Fibroblast of skin of right quadriceps (primary cell): ENCODE data around the gene TRAPPC1.
A peak's percentile ranks its signal among the peaks of the same experiment; 100 is the strongest.
"Not testable (repeated sequence)": the region's sequence is repeated elsewhere in the genome, so short reads cannot be mapped to it uniquely, and the experiment has no call there.

Experiments
- DNase-seq: peaks from one replicate; pipeline ENCODE4 v3.0.0-alpha.2; 2013

The TRAPPC1 gene

GRCh38 chr17:7931709-7932482, at the start of gene TRAPPC1, which contains the start of gene CNTROB:
Gene TRAPPC1 (minus strand): TSS chr17:7931946. CDS start chr17:7931829, 117 bp downstream.
Gene CNTROB (plus strand): TSS chr17:7932206. CDS start chr17:7933080, 874 bp downstream.
- peak; percentile 99 for DNase-seq

GRCh38 chr17:7977805-7978204, 46.1 kb upstream of the TRAPPC1 start:
- DNase-seq = no peak

- no peak for DNase-seq
Observed at GRCh38 chr17:7977039-7977438, 45.3 kb upstream of the TRAPPC1 start.

- DNase-seq = no peak
Observed at GRCh38 chr17:7974638-7975131, 42.9 kb upstream of the TRAPPC1 start.

- DNase-seq = no peak
Observed at GRCh38 chr17:7972131-7972785, 40.5 kb upstream of the TRAPPC1 start.

- DNase-seq = no peak
Observed at GRCh38 chr17:7971651-7972050, 39.9 kb upstream of the TRAPPC1 start.

- no peak for DNase-seq
Observed at GRCh38 chr17:7969433-7969832, 37.7 kb upstream of the TRAPPC1 start.

- no peak for DNase-seq
Observed at GRCh38 chr17:7967751-7968150, 36.0 kb upstream of the TRAPPC1 start.

- no peak for DNase-seq
Observed at GRCh38 chr17:7961421-7961820, 29.7 kb upstream of the TRAPPC1 start.

- DNase-seq = no peak
Observed at GRCh38 chr17:7959503-7960253, 27.9 kb upstream of the TRAPPC1 start.

- DNase-seq = peak; percentile 48
Observed at GRCh38 chr17:7956228-7956965, 24.7 kb upstream of the TRAPPC1 start.

GRCh38 chr17:7955414-7956227, 23.9 kb upstream of the TRAPPC1 start:
- DNase-seq = peak; percentile 25

GRCh38 chr17:7953266-7953665, 21.5 kb upstream of the TRAPPC1 start:
- DNase-seq = not testable (repeated sequence)

- DNase-seq = no peak
Observed at GRCh38 chr17:7951143-7951792, 19.5 kb upstream of the TRAPPC1 start.

- DNase-seq = no peak
Observed at GRCh38 chr17:7950578-7950977, 18.8 kb upstream of the TRAPPC1 start.

GRCh38 chr17:7947651-7948050, 15.9 kb upstream of the TRAPPC1 start:
- no peak for DNase-seq

GRCh38 chr17:7946441-7946840, 14.7 kb upstream of the TRAPPC1 start:
- DNase-seq = no peak

GRCh38 chr17:7945651-7946050, 13.9 kb upstream of the TRAPPC1 start:
- no peak for DNase-seq

GRCh38 chr17:7944326-7944725, 12.6 kb upstream of the TRAPPC1 start:
- no peak for DNase-seq

GRCh38 chr17:7943291-7943690, 11.5 kb upstream of the TRAPPC1 start:
- no peak for DNase-seq

- DNase-seq = no peak
Observed at GRCh38 chr17:7940743-7941142, 9.0 kb upstream of the TRAPPC1 start.
